Measurements from ENCODE around the gene PARN.
A peak's percentile ranks its signal among the peaks of the same experiment; 100 is the strongest.

The PARN gene

GRCh38 chr16:14524979-14525378, 105.1 kb downstream of the PARN start:
- no peak for DNase-seq (ENCODE audit: low read depth)
- TF ChIP-seq CTCF (conservative IDR thresholded peaks at IDR 0.05; ENCODE audit: control insufficient read depth, insufficient read depth, low read depth, low read length), result no peak
- no peak overlapping the region for H3K4me3 ChIP-seq (ENCODE audit: control insufficient read depth, low read depth, low read length)

- TF ChIP-seq CTCF (conservative IDR thresholded peaks at IDR 0.05; ENCODE audit: control insufficient read depth, insufficient read depth, low read depth, low read length), result no peak
- H3K4me3 ChIP-seq (ENCODE audit: control insufficient read depth, low read depth, low read length), result no peak overlapping the region
- no peak for DNase-seq (ENCODE audit: low read depth)
Measured at GRCh38 chr16:14523632-14524031, 106.4 kb downstream of the PARN start.

- no peak for DNase-seq (ENCODE audit: low read depth)
- TF ChIP-seq CTCF (conservative IDR thresholded peaks at IDR 0.05; ENCODE audit: control insufficient read depth, insufficient read depth, low read depth, low read length), result no peak
Measured at GRCh38 chr16:14522671-14523070, 107.4 kb downstream of the PARN start.

GRCh38 chr16:14520753-14521152, 109.3 kb downstream of the PARN start:
- H3K4me3 ChIP-seq (ENCODE audit: control insufficient read depth, low read depth, low read length), result no peak overlapping the region
- no peak for TF ChIP-seq CTCF (conservative IDR thresholded peaks at IDR 0.05; ENCODE audit: control insufficient read depth, insufficient read depth, low read depth, low read length)
- DNase-seq (ENCODE audit: low read depth), result no peak

More at GRCh38 chr16:14522671-14523070, 107.4 kb downstream of the PARN start:
- H3K4me3 ChIP-seq (ENCODE audit: control insufficient read depth, low read depth, low read length), result no peak overlapping the region

GRCh38 chr16:14514967-14515366, 115.1 kb downstream of the PARN start:
- DNase-seq (ENCODE audit: low read depth), result no peak
- H3K4me3 ChIP-seq (ENCODE audit: control insufficient read depth, low read depth, low read length), result no peak overlapping the region
- no peak for TF ChIP-seq CTCF (conservative IDR thresholded peaks at IDR 0.05; ENCODE audit: control insufficient read depth, insufficient read depth, low read depth, low read length)

- no peak overlapping the region for H3K4me3 ChIP-seq (ENCODE audit: control insufficient read depth, low read depth, low read length)
- no peak for DNase-seq (ENCODE audit: low read depth)
- TF ChIP-seq CTCF (conservative IDR thresholded peaks at IDR 0.05; ENCODE audit: control insufficient read depth, insufficient read depth, low read depth, low read length), result no peak
Measured at GRCh38 chr16:14513389-14514107, 116.5 kb downstream of the PARN start.

GRCh38 chr16:14511800-14512135, 118.3 kb downstream of the PARN start:
- no peak for TF ChIP-seq CTCF (conservative IDR thresholded peaks at IDR 0.05; ENCODE audit: control insufficient read depth, insufficient read depth, low read depth, low read length)
- peak; percentile 55 for DNase-seq (ENCODE audit: low read depth)

More at GRCh38 chr16:14511800-14512135, 118.3 kb downstream of the PARN start:
- H3K4me3 ChIP-seq (ENCODE audit: control insufficient read depth, low read depth, low read length), result no peak overlapping the region

Measured in fibroblast of mammary gland (primary cell).